Measurements from ENCODE around the gene FBXO28.
"Not testable (repeated sequence)": the region's sequence is repeated elsewhere in the genome, so short reads cannot be mapped to it uniquely, and the experiment has no call there.

Gene FBXO28, protein sequence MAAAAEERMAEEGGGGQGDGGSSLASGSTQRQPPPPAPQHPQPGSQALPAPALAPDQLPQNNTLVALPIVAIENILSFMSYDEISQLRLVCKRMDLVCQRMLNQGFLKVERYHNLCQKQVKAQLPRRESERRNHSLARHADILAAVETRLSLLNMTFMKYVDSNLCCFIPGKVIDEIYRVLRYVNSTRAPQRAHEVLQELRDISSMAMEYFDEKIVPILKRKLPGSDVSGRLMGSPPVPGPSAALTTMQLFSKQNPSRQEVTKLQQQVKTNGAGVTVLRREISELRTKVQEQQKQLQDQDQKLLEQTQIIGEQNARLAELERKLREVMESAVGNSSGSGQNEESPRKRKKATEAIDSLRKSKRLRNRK

GRCh38 chr1:224113918-224114786, at the start of gene FBXO28:
Gene FBXO28, plus strand, starts transcription at chr1:224114111. Its CDS starts 19 bp downstream, at chr1:224114130.
- peak; percentile 95 for DNase-seq

DNA sequence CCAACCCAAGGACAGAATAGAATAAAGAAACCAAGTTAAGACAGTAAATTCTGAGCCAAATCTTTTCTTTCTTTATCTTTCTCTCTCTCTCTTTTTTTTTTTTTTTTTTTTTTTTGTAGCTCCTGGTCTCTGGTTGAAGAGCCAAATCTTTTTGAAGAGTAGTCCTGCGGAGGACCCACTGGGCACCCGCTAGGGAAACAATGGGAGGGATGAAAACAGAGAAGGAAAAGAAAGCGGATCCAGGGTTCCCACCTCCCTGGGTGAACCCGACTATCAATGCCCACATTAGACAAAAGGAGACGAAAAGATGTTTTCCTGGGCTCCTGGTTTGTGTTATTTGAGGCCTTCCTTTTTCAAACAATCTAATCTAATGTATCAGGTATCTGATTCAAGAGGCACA, 49.8 kb upstream of the FBXO28 start:
- DNase-seq, result no peak

DNA sequence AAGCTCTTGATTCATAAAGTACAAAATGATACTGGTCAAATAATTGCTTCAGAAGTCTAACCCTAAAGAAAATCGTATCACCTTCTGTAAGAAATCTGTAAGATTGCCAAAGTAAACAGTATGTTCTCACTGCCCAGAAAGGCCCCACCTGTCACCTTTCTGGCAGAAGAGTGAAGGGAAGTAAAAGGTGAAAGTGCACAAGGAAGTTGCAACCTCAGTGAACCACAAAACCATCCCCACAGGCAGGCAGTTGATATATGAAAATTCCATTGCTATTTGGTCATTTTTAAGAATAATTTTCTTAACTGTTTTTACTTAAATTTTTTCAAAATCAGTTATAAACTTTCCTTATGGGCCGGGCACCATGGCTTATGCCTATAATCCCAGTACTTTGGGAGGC, 48.5 kb upstream of the FBXO28 start:
- no peak for DNase-seq

GRCh38 chr1:224067207-224067606, 46.7 kb upstream of the FBXO28 start:
- no peak for DNase-seq

- peak; percentile 73 for DNase-seq
Measured at GRCh38 chr1:224067621-224068457, 46.1 kb upstream of the FBXO28 start.

- no peak for DNase-seq
Measured at GRCh38 chr1:224068458-224069072, 45.3 kb upstream of the FBXO28 start.

GRCh38 chr1:224069138-224069537, 44.8 kb upstream of the FBXO28 start:
- no peak for DNase-seq

- no peak for DNase-seq
Measured at GRCh38 chr1:224070521-224070920, 43.4 kb upstream of the FBXO28 start.

- DNase-seq, result no peak
Measured at GRCh38 chr1:224076407-224076806, 37.5 kb upstream of the FBXO28 start.

DNA sequence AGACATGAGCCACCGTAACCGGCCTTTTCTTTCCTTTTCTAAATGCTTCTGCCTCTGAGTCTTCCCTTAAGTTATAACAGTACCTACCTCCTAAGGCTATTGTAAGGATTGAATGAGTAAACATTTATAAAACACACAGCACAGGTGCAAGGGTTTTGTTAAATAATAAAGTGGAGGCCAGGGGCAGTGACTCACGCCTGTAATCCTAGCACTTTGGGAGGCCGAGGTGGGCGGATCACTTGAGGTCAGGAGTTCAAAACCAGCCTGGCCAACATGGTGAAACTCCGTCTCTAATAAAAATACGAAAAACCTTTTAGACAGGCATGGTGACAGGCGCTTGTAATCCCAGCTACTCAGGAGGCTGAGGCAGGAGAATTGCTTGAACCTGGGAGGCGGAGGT, 34.3 kb upstream of the FBXO28 start:
- DNase-seq, result not testable (repeated sequence)

GRCh38 chr1:224080115-224080774, 33.7 kb upstream of the FBXO28 start:
- no peak for DNase-seq

DNA sequence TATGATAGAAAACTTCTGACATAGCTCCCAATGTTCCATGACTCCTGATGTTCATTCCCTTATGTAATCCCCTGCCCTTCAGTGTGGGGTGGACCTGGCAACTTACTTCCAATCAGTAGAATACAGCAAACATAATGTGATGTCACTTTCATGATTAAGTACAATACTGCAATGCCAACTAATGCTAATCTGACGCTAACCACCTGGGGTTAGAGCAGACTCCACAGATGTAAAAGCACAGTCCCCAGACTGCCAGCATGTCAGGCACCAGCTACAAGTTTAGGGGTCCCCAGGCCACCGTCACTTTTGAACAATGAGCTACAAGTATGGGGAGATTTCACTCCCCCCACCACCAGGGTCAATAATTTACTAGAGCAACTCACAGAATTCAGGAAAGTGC, 32.3 kb upstream of the FBXO28 start:
- DNase-seq, result no peak

- no peak for DNase-seq
Measured at GRCh38 chr1:224082146-224082545, 31.8 kb upstream of the FBXO28 start.

GRCh38 chr1:224084867-224085266, 29.0 kb upstream of the FBXO28 start:
- DNase-seq, result no peak

GRCh38 chr1:224085421-224086108, 28.3 kb upstream of the FBXO28 start:
- DNase-seq, result no peak

- DNase-seq, result no peak
Measured at GRCh38 chr1:224087286-224087794, 26.6 kb upstream of the FBXO28 start.

DNA sequence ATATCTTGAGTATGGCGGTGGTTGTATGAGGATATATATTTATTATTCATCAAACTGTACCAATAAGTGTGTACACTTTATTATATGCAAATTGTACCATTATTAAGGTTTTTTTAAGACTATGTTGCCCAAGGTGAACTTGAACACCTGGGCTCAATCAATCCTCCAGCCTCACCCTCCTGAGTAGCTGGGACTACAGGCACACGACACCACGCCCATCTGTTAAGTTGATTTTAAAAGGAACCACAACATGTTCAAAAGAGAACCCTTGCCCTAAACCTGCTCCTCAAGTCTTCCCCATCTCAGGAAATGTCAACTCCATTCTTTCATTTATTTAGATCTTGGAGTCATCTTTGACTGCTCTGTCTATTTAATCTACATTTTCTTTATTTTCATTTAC, 24.3 kb upstream of the FBXO28 start:
- DNase-seq, result no peak

- no peak for DNase-seq
Measured at GRCh38 chr1:224090116-224090515, 23.8 kb upstream of the FBXO28 start.

DNA sequence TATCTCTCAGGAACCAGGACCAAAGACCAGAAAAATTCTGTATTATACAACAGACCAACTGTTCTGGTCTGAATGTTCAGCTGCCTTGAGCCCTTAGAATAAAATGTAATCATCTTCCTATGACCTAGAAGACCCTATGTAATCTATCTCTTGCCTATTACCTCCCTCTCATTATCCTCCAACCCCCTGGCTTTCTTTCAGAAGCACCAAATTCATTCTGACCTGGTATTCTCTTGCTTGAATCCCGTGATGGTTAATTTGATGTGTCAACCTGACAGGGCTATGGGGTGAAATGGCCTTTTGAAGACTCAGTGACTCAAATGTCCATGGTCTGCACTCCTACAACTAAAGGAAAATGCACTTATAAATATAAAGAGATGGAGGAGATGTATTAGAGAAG, 21.8 kb upstream of the FBXO28 start:
- no peak for DNase-seq

DNA sequence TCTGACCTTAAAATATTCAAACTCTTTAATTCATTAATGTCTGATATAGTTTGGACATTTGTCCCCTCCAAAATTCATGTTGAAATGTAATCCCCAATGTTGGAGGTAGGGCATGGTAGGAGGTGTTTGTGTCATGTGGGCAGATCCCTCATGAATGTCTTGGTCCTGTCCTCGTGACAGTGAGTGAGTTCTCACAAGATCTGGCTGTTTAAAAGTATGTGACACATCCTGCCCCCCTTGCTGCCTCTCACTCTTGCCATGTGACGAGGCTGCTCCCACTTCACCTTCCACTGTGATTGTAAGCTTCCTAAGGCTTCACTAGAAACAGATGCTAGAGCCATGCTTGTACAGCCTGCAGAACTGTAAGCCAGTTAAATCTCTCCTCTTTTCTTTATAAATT, 21.3 kb upstream of the FBXO28 start:
- DNase-seq, result no peak

DNA sequence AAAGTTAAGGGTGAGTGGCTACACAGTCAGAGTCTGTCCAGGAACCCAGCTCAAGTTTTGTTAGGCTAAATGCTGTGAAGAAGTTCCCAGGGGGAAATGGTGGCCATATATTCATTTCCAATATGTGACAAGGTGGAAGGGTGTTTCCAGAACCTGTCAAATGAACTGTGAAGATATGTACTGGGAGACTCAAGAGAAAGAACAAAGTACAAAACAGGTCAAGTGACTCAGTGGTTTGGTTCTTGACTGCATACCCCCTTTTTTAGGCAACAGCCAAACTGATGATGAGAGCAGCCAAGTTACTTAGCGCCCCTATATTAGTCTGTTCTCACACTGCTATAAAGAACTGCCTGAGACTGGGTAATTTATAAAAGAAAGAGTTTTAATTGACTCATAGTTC, 18.6 kb upstream of the FBXO28 start:
- DNase-seq, result no peak
